ENCODE results near the gene DNAJC1.

The DNAJC1 gene

GRCh38 chr10:21910798-21911197 is 92.7 kb downstream of the DNAJC1 start:
- no peak overlapping the region for H3K4me3 ChIP-seq (ENCODE audit: low read length)

GRCh38 chr10:21907436-21907835 is 96.1 kb downstream of the DNAJC1 start:
- Histone ChIP-seq H3K9me3 (replicated peaks; ENCODE audit: insufficient read depth, low read length) (no peaks in the 10 kb centered on the region), H3K27ac (ENCODE audit: low read length) (no peak overlapping the region), H3K4me1 (ENCODE audit: low read length) (0 out of 2 replicates have a peak, but pooled peaks cover 3% of the 10 kb centered on the region), H3K36me3 (replicated peaks; ENCODE audit: insufficient read depth, low read length) (no peaks in the 10 kb centered on the region; the same call in 1 of the 2 replicates), H3K79me2 (ENCODE audit: low read length) (0 out of 2 replicates have a peak, but pooled peaks cover 3% of the 10 kb centered on the region), H3K4me3 (ENCODE audit: low read length) (no peak overlapping the region), H3K9me2 (replicated peaks; ENCODE audit: insufficient read depth, low read length) (no peaks in the 10 kb centered on the region), H3F3A (ENCODE audit: insufficient read depth, low read length) (no peaks in the 10 kb centered on the region), H4K20me1 (ENCODE audit: insufficient read depth, low read length) (no peaks in the 10 kb centered on the region), H2AFZ (ENCODE audit: low read length) (no peak overlapping the region), H3K27me3 (replicated peaks; ENCODE audit: insufficient read depth, low read length) (no peaks in the 10 kb centered on the region), H3K4me2 (ENCODE audit: low read depth, low read length) (no peak overlapping the region), H3K9ac (ENCODE audit: low read length) (no peak overlapping the region)
- TF ChIP-seq EZH2 (optimal IDR thresholded peaks at IDR 0.05; ENCODE audit: low read depth, low read length) (no peak), CTCF (IDR thresholded peaks at IDR 0.05; ENCODE audit: low read length) (no peak), EZH2phosphoT487 (IDR thresholded peaks at IDR 0.05; ENCODE audit: low read length) (no peak)
- DNase-seq = no peak

More at GRCh38 chr10:21910798-21911197, 92.7 kb downstream of the DNAJC1 start:
- TF ChIP-seq EZH2phosphoT487 (IDR thresholded peaks at IDR 0.05; ENCODE audit: low read length) (no peak), CTCF (IDR thresholded peaks at IDR 0.05; ENCODE audit: low read length) (no peak), EZH2 (optimal IDR thresholded peaks at IDR 0.05; ENCODE audit: low read depth, low read length) (no peak)
- Histone ChIP-seq H3K9me3 (replicated peaks; ENCODE audit: insufficient read depth, low read length) (no peaks in the 10 kb centered on the region), H3F3A (ENCODE audit: insufficient read depth, low read length) (no peaks in the 10 kb centered on the region), H3K9ac (ENCODE audit: low read length) (no peak overlapping the region), H3K4me1 (ENCODE audit: low read length) (0 out of 2 replicates have a peak, but pooled peaks cover 8% of the 10 kb centered on the region), H2AFZ (ENCODE audit: low read length) (no peak overlapping the region), H3K9me2 (replicated peaks; ENCODE audit: insufficient read depth, low read length) (no peaks in the 10 kb centered on the region), H4K20me1 (ENCODE audit: insufficient read depth, low read length) (no peaks in the 10 kb centered on the region), H3K36me3 (replicated peaks; ENCODE audit: insufficient read depth, low read length) (no peaks in the 10 kb centered on the region), H3K27me3 (replicated peaks; ENCODE audit: insufficient read depth, low read length) (no peaks in the 10 kb centered on the region), H3K4me2 (ENCODE audit: low read depth, low read length) (no peak overlapping the region), H3K79me2 (ENCODE audit: low read length) (0 out of 2 replicates have a peak, but pooled peaks cover 9% of the 10 kb centered on the region), H3K27ac (ENCODE audit: low read length) (no peak overlapping the region)
- DNase-seq = no peak

- no peaks in the 10 kb centered on the region; the same call in 1 of the 2 replicates for H3K36me3 ChIP-seq (replicated peaks; ENCODE audit: insufficient read depth, low read length)
- H3K9ac ChIP-seq (ENCODE audit: low read length) = no peak overlapping the region
- TF ChIP-seq EZH2 (optimal IDR thresholded peaks at IDR 0.05; ENCODE audit: low read depth, low read length) = no peak
- no peak for TF ChIP-seq EZH2phosphoT487 (IDR thresholded peaks at IDR 0.05; ENCODE audit: low read length)
- TF ChIP-seq CTCF (IDR thresholded peaks at IDR 0.05; ENCODE audit: low read length) = no peak
- no peak for DNase-seq
- no peak overlapping the region for H3K4me3 ChIP-seq (ENCODE audit: low read length)
- H3K4me2 ChIP-seq (ENCODE audit: low read depth, low read length) = no peak overlapping the region
- H3K4me1 ChIP-seq (ENCODE audit: low read length) = no peaks in the 10 kb centered on the region
- H3K27me3 ChIP-seq (replicated peaks; ENCODE audit: insufficient read depth, low read length) = no peaks in the 10 kb centered on the region
- no peaks in the 10 kb centered on the region for H4K20me1 ChIP-seq (ENCODE audit: insufficient read depth, low read length)
- no peaks in the 10 kb centered on the region for H3K9me2 ChIP-seq (replicated peaks; ENCODE audit: insufficient read depth, low read length)
- H3K9me3 ChIP-seq (replicated peaks; ENCODE audit: insufficient read depth, low read length) = no peaks in the 10 kb centered on the region
- no peaks in the 10 kb centered on the region for H3K79me2 ChIP-seq (ENCODE audit: low read length)
- no peak overlapping the region for H3K27ac ChIP-seq (ENCODE audit: low read length)
- no peak overlapping the region for H2AFZ ChIP-seq (ENCODE audit: low read length)
- H3F3A ChIP-seq (ENCODE audit: insufficient read depth, low read length) = no peaks in the 10 kb centered on the region
Observed at GRCh38 chr10:21904930-21905329, 98.6 kb downstream of the DNAJC1 start.
